ENCODE data around the gene TSPAN7.

Gene TSPAN7

GRCh38 chrX:38639730-38640129 lies 78.4 kb downstream of the TSPAN7 start:
- DNase-seq (ENCODE audit: low read depth, low spot score): no peak
- H3K27ac ChIP-seq: no peak overlapping the region

GRCh38 chrX:38641197-38641596 lies 79.9 kb downstream of the TSPAN7 start:
- DNase-seq (ENCODE audit: low read depth, low spot score): no peak
- H3K27ac ChIP-seq: no peak overlapping the region

DNA sequence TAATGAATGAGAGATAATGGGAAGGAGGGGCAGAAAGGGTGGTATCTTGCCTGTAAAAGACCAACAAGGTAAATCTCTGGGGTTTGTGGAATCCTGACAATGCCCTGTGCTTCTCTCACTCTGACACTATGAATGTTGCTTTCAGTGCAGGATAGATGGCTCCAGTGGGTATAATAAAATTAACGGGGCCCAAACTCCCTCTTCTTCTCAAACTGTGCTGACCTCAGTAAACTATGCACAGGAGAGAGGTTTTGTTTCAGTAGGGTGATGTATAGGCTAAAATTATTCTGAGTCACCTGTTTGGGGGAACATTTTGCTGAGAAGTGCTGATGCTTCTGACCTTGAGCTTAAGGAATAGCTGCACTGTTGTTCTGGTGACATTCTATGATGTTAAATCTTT lies 82.6 kb downstream of the TSPAN7 start:
- H3K27ac ChIP-seq: no peak overlapping the region
- DNase-seq (ENCODE audit: low read depth, low spot score): no peak

DNA sequence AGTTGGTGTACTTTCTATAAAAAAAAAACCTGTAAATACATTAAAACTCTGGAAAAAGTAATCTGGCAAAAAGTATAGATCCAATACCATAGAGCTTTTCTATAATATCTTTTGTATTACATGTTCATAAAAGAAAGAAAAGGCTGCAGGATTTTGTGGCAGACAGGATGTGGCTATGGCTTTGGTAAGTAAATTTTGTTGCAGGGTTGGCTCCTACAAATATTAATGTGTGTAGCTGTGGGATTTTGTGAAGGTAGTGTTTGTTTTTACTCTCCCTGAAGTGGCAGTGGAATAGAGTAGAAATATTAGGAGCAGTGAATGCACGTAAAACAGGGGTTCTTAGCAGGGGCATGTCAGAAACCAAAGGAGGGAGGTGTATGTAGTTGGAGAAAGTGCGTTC lies 84.8 kb downstream of the TSPAN7 start:
- H3K27ac ChIP-seq: no peak overlapping the region
- DNase-seq (ENCODE audit: low read depth, low spot score): no peak

DNA sequence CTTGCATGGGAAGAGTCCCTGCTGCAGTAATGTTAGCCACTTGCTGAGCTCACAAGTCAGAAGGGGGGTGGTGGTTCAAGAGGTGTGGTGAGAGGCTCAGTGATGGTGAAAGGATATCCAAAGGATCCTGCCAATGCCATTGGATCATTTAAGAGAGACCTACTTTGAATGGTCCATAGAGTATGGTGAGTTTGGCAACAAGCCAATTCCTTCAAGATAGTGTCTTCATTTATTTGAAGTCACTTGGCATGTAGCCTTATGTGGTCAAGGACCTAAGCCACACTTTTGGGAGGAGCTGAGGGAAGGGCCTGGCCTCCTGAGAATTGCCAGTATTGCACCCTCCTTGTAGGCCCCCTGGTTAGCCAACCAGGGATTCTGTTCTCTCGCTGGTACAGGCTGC lies 87.9 kb downstream of the TSPAN7 start:
- no peak for DNase-seq (ENCODE audit: low read depth, low spot score)

GRCh38 chrX:38649674-38650647 lies 88.6 kb downstream of the TSPAN7 start:
- no peak overlapping the region for H3K27ac ChIP-seq
- no peak for DNase-seq (ENCODE audit: low read depth, low spot score)

More for the DNA sequence above, 87.9 kb downstream of the TSPAN7 start:
- no peak overlapping the region for H3K27ac ChIP-seq

- no peak for DNase-seq (ENCODE audit: low read depth, low spot score)
- no peak overlapping the region for H3K27ac ChIP-seq
Observed at GRCh38 chrX:38651625-38652601, 90.6 kb downstream of the TSPAN7 start.

GRCh38 chrX:38652934-38653442 lies 91.6 kb downstream of the TSPAN7 start:
- no peak for DNase-seq (ENCODE audit: low read depth, low spot score)
- no peak overlapping the region for H3K27ac ChIP-seq

- no peak for DNase-seq (ENCODE audit: low read depth, low spot score)
- H3K27ac ChIP-seq: no peak overlapping the region
Observed at GRCh38 chrX:38654302-38654701, 93.0 kb downstream of the TSPAN7 start.

DNA sequence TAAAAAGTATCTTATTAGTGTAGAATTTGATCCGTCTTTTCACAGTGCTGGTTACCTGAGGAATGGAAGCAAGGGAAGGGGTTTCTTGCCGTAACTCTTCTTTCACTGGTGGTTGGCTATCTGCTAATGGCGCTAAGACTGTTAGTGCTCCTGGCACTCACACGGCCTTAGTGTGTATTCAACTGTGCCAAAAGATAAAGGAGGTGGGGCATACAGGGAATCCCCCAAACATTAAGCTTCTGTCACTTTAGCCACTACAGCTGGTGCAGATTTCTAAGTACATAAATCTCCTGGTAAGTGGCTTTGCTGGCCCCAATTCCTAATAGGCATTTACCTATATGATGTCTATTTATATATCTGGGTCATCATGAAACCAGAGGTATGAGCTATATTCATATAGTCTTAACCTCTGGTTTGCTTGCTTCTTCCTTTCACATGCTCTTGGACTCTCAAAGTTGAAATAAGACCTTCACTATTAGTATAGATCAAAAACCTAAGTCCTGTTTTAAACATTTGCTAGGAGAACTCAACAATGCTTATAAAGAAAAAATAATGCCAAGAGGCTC lies 95.1 kb downstream of the TSPAN7 start:
- no peak for DNase-seq (ENCODE audit: low read depth, low spot score)
- no peak overlapping the region for H3K27ac ChIP-seq

DNA sequence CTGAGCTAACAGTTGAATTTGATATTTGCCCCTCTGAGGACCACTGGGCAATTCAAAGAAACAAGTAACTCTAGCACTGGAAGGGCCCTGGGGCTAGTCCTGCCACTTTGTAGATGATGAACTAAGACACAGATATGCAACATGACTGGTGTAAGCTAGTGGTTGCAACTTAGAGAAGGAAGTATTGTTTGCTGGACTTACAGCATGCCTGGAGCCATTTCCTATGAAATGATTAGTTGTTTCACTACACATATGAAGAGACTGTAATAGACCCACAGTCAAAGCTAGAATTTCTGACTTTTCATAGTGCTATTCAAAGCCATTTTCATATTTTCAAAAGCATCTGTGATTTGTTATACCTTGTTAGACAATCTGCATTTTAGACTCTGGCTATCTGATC lies 96.2 kb downstream of the TSPAN7 start:
- H3K27ac ChIP-seq: no peak overlapping the region
- DNase-seq (ENCODE audit: low read depth, low spot score): no peak

DNA sequence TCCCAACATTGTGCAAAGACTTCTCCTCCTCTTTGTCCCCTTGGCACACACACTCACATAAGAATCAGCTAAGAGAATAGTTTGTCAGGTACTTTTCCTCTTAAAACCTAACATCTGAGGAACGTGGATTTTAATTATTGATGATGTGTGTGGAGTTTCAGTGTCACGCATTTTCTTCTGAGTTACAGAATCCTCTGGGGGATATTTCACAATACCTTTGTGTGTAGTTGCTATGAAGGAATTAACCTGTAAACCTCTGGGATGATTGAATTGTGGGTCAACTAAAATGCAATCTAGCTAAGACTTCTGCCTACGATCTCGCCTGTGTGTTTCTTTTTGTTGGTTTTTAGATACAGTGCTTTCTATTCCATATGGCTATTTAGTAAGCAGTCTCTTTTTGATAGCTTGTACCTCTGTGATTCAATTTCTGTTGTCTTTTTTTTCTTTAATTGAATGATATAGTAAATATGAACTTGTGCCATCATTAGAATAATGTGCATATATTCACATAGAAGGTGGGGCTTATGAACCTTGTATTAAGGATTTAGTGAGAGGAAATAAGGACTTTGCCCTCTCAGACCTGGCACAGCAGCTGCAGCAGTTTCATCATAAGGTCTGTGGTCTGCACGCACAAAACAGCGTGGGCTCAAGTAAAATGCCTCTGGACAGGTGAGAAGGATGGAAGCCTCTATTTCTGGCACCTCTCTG lies 99.2 kb downstream of the TSPAN7 start:
- no peak overlapping the region for H3K27ac ChIP-seq
- no peak for DNase-seq (ENCODE audit: low read depth, low spot score)

GRCh38 chrX:38661103-38661441 lies 99.7 kb downstream of the TSPAN7 start:
- DNase-seq (ENCODE audit: low read depth, low spot score): no peak
- no peak overlapping the region for H3K27ac ChIP-seq

GRCh38 chrX:38661561-38661960 lies 100.2 kb downstream of the TSPAN7 start:
- H3K27ac ChIP-seq: no peak overlapping the region
- no peak for DNase-seq (ENCODE audit: low read depth, low spot score)

DNA sequence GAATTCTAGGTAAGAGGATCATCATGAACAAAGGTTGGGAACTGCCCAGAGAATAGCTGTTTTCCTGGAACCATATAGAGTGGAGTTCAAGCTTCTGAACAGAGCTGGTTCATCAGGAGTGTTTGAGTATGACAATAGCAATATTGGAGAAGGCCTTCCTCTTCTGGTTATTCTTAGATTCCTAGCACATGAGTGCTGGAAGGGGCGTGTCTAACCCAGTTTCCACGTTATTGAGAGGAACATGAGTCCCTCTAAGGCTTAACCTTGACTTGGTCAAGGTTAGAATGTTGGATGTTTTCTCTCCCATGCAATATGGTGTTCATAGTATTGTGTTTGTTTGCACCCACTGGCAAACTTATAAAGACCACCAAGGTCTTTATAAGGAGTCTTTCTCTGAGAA lies 101.3 kb downstream of the TSPAN7 start:
- no peak overlapping the region for H3K27ac ChIP-seq
- no peak for DNase-seq (ENCODE audit: low read depth, low spot score)

GRCh38 chrX:38664285-38664684 lies 102.9 kb downstream of the TSPAN7 start:
- no peak for DNase-seq (ENCODE audit: low read depth, low spot score)

GRCh38 chrX:38666909-38667308 lies 105.6 kb downstream of the TSPAN7 start:
- DNase-seq (ENCODE audit: low read depth, low spot score): no peak
- H3K27ac ChIP-seq: no peak overlapping the region

More at GRCh38 chrX:38664285-38664684, 102.9 kb downstream of the TSPAN7 start:
- H3K27ac ChIP-seq: no peak overlapping the region

DNA sequence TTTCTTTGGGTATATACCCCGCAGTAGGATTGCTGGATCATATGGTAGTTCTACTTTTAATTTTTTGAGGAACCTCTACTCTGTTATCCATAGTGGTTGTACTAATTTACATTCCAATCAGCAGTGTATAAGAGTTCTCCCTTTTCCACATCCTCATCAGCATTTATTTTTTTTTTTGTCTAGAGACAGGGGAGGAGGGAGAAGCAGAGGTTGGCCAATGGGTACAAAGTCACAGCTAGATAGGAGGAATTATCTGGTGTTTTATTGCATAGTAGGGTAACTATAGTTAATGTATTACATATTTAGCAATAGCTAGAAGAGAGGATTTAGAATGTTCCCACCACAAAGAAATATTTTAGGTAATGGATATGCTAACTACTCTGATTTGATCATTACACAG lies 107.4 kb downstream of the TSPAN7 start:
- no peak overlapping the region for H3K27ac ChIP-seq
- DNase-seq (ENCODE audit: low read depth, low spot score): no peak

DNA sequence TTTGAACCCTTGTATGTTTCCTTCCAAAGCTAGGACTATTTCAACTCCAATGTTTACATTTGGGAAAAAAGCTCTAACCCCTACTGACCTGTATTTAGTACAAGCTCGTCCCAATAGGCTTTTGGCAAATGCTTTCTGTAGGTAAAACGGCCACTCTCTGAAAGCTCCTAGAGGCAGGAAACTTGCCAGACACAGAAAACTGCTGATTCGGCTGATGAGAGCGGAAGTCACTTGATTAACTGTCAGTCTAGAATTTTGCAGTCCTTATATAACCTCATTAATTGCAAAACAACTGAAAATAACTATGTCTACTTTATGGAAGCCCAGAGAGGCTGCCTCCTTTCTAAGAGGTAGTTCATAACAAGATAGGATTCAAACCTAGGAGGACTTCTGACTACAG lies 108.1 kb downstream of the TSPAN7 start:
- no peak overlapping the region for H3K27ac ChIP-seq
- no peak for DNase-seq (ENCODE audit: low read depth, low spot score)

DNA sequence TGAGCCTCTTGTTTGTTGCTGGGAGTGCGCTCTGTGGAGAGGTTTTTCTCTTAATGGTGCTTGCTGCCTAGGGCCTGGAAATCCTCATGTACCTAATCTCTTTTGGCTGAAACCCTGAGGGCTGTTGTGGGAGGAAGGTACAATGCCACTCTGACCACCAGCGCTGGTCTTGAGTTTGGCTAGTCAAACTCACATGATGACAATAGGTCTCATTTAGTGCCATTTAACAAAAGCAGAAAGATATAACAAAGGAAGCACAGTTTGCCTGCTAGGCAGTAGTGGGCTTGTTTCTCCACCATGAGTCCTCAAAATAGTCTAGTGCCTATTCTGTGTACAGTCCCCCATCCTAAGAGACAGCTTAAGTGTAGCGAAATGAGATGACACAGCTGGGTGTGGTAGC lies 111.3 kb downstream of the TSPAN7 start:
- no peak for DNase-seq (ENCODE audit: low read depth, low spot score)
- no peak overlapping the region for H3K27ac ChIP-seq
